Measurements from ENCODE around the gene SMG1.

Gene SMG1

DNA sequence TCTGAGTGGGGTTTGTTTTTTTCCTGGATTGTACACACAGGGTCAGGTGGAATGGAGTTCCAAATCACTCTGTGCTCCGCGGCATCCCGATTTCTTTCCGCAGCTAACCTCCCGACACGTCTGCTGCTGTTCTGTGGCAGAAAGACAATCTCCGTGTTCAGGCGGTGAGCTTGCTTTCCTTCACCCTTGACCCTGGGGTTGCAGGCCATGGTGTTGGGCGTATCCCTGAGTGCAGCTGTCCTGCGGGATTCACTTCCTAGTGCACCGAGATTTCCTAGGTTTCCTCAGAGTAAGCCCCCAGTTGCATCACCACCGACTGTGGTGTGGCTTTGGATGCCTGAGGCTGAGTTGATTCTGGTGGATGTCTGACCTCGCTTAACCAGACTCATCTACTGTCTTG is 117.0 kb downstream of the SMG1 start:
- TF ChIP-seq, protein P1, sequence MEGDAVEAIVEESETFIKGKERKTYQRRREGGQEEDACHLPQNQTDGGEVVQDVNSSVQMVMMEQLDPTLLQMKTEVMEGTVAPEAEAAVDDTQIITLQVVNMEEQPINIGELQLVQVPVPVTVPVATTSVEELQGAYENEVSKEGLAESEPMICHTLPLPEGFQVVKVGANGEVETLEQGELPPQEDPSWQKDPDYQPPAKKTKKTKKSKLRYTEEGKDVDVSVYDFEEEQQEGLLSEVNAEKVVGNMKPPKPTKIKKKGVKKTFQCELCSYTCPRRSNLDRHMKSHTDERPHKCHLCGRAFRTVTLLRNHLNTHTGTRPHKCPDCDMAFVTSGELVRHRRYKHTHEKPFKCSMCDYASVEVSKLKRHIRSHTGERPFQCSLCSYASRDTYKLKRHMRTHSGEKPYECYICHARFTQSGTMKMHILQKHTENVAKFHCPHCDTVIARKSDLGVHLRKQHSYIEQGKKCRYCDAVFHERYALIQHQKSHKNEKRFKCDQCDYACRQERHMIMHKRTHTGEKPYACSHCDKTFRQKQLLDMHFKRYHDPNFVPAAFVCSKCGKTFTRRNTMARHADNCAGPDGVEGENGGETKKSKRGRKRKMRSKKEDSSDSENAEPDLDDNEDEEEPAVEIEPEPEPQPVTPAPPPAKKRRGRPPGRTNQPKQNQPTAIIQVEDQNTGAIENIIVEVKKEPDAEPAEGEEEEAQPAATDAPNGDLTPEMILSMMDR (IDR thresholded peaks at IDR 0.05; ENCODE audit: low read depth, low read length, poor library complexity, severe bottlenecking) = no peak
- TF ChIP-seq EZH2phosphoT487 (IDR thresholded peaks at IDR 0.05; ENCODE audit: borderline replicate concordance, low read length) = no peak
- H3K36me3 ChIP-seq (ENCODE audit: control insufficient read depth, low read length) = peaks cover 80% of the 10 kb centered on the region

DNA sequence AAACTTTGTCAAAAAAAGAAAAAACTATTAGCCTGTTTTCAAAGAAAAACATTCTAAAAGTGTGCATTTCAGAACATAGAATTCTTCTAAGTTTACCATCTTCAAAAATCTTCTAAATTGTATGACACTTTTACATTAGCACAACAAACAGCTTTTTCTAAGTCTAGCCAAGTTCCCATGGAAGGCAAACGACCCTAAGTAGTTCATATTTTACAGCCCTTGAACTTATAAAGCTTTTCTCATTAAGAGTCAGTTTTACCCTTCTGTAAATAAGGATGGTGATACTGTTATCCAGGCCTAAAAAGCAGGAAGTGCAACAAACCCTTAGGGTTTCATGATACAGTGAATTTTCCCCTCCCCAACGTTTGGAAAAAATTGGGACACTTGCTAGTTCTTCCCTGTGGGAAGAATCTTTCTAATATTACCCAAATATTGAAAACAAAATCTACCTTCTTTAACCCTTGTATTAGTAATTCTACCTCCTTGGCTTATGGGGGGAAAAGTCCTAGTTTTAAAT is 120.9 kb downstream of the SMG1 start:
- Histone ChIP-seq H3K9me2 (replicated peaks; ENCODE audit: control insufficient read depth, low read length) (no peaks in the 10 kb centered on the region), H3K9me3 (ENCODE audit: control insufficient read depth, insufficient read depth, low read length) (no peaks in the 10 kb centered on the region), H3F3A (ENCODE audit: control insufficient read depth, insufficient read depth) (peaks cover 48% of the 10 kb centered on the region), H3K79me2 (ENCODE audit: control insufficient read depth, low read length) (peaks cover 29% of the 10 kb centered on the region), H3K27me3 (ENCODE audit: control insufficient read depth, low read length) (no peaks in the 10 kb centered on the region), H3K27ac (ENCODE audit: low read depth, low read length) (peak overlapping the region; percentile 40), H3K4me1 (ENCODE audit: control insufficient read depth, low read length) (peaks cover 44% of the 10 kb centered on the region), H4K20me1 (ENCODE audit: control insufficient read depth, insufficient read depth, low read depth, low read length) (peaks cover 5% of the 10 kb centered on the region; the same call in 1 of the 2 replicates), H3K4me2 (ENCODE audit: low read length) (peak overlapping the region; percentile 40; the same call in 1 of the 2 replicates), H3K4me3 (ENCODE audit: low read length) (no peak overlapping the region), H3K36me3 (ENCODE audit: control insufficient read depth, low read length) (peaks cover 69% of the 10 kb centered on the region)
- no peak for TF ChIP-seq EZH2phosphoT487 (IDR thresholded peaks at IDR 0.05; ENCODE audit: borderline replicate concordance, low read length)
- TF ChIP-seq, protein P1 (IDR thresholded peaks at IDR 0.05; ENCODE audit: low read depth, low read length, poor library complexity, severe bottlenecking) = no peak

More for the DNA sequence above, 117.0 kb downstream of the SMG1 start:
- no peaks in the 10 kb centered on the region for H3K9me2 ChIP-seq (replicated peaks; ENCODE audit: control insufficient read depth, low read length)
- H3K4me3 ChIP-seq (ENCODE audit: low read length) = no peak overlapping the region
- peaks cover 13% of the 10 kb centered on the region; the same call in 1 of the 2 replicates for H3K79me2 ChIP-seq (ENCODE audit: control insufficient read depth, low read length)
- H3K9me3 ChIP-seq (ENCODE audit: control insufficient read depth, insufficient read depth, low read length) = no peaks in the 10 kb centered on the region
- H3F3A ChIP-seq (ENCODE audit: control insufficient read depth, insufficient read depth) = peaks cover 29% of the 10 kb centered on the region
- no peaks in the 10 kb centered on the region for H3K27me3 ChIP-seq (ENCODE audit: control insufficient read depth, low read length)
- H3K4me1 ChIP-seq (ENCODE audit: control insufficient read depth, low read length) = peaks cover 27% of the 10 kb centered on the region
- H3K4me2 ChIP-seq (ENCODE audit: low read length) = no peak overlapping the region
- no peaks in the 10 kb centered on the region for H4K20me1 ChIP-seq (ENCODE audit: control insufficient read depth, insufficient read depth, low read depth, low read length)
- H3K27ac ChIP-seq (ENCODE audit: low read depth, low read length) = no peak overlapping the region

DNA sequence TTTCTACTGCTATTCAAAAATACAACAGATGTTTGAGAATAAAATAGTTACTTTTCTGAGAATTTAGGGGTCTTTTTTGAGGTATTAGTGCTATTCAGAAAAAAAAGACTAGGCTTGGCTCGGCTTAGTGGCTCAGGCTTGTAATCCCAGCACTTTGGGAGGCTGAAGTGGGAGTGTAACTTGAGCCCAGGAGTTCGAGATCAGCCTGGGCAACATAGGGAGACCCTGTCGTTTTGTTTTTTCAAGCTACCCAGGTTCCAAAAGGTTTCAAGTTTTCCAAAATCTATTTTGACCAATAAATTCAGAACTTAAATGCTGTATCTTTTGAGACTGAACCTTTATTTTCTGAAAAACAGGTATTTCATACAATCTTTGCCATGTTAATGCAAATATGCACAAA is 121.7 kb downstream of the SMG1 start:
- TF ChIP-seq, protein P1 (IDR thresholded peaks at IDR 0.05; ENCODE audit: low read depth, low read length, poor library complexity, severe bottlenecking) = no peak
- TF ChIP-seq EZH2phosphoT487 (IDR thresholded peaks at IDR 0.05; ENCODE audit: borderline replicate concordance, low read length) = no peak
- Histone ChIP-seq H3K9me3 (ENCODE audit: control insufficient read depth, insufficient read depth, low read length) (no peaks in the 10 kb centered on the region), H3K9me2 (replicated peaks; ENCODE audit: control insufficient read depth, low read length) (no peaks in the 10 kb centered on the region), H3K36me3 (ENCODE audit: control insufficient read depth, low read length) (peaks cover 69% of the 10 kb centered on the region), H3K4me2 (ENCODE audit: low read length) (peak overlapping the region; percentile 40), H3K4me1 (ENCODE audit: control insufficient read depth, low read length) (peaks cover 52% of the 10 kb centered on the region), H3K4me3 (ENCODE audit: low read length) (no peak overlapping the region), H4K20me1 (ENCODE audit: control insufficient read depth, insufficient read depth, low read depth, low read length) (peaks cover 13% of the 10 kb centered on the region), H3K79me2 (ENCODE audit: control insufficient read depth, low read length) (peaks cover 37% of the 10 kb centered on the region), H3K27ac (ENCODE audit: low read depth, low read length) (peak overlapping the region; percentile 40), H3F3A (ENCODE audit: control insufficient read depth, insufficient read depth) (peaks cover 50% of the 10 kb centered on the region), H3K27me3 (ENCODE audit: control insufficient read depth, low read length) (no peaks in the 10 kb centered on the region)

Data from DOHH2 (cell line).